ENCODE results near the gene ZMYND15.

GRCh38 chr17:4751932-4752331 is 12.3 kb downstream of the ZMYND15 start:
- TF ChIP-seq, protein P1, sequence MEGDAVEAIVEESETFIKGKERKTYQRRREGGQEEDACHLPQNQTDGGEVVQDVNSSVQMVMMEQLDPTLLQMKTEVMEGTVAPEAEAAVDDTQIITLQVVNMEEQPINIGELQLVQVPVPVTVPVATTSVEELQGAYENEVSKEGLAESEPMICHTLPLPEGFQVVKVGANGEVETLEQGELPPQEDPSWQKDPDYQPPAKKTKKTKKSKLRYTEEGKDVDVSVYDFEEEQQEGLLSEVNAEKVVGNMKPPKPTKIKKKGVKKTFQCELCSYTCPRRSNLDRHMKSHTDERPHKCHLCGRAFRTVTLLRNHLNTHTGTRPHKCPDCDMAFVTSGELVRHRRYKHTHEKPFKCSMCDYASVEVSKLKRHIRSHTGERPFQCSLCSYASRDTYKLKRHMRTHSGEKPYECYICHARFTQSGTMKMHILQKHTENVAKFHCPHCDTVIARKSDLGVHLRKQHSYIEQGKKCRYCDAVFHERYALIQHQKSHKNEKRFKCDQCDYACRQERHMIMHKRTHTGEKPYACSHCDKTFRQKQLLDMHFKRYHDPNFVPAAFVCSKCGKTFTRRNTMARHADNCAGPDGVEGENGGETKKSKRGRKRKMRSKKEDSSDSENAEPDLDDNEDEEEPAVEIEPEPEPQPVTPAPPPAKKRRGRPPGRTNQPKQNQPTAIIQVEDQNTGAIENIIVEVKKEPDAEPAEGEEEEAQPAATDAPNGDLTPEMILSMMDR (conservative IDR thresholded peaks at IDR 0.05; ENCODE audit: low read depth in 2 of 2) = no peak
- TF ChIP-seq EZH2phosphoT487 (IDR thresholded peaks at IDR 0.05; ENCODE audit: unreplicated experiment) = no peak
- TF ChIP-seq STAT1 (IDR thresholded peaks at IDR 0.05; ENCODE audit: unreplicated experiment) = no peak
- TF ChIP-seq EZH2 (IDR thresholded peaks at IDR 0.05; ENCODE audit: low read depth, unreplicated experiment) = no peak
- TF ChIP-seq JUNB (IDR thresholded peaks at IDR 0.05; ENCODE audit: unreplicated experiment) = no peak
- TF ChIP-seq CREB1 (CRISPR knock-in tag; IDR thresholded peaks at IDR 0.05; ENCODE audit: low read depth) = no peak
- no peak for TF ChIP-seq REST (IDR thresholded peaks at IDR 0.05; ENCODE audit: unreplicated experiment)
- TF ChIP-seq, protein P2, sequence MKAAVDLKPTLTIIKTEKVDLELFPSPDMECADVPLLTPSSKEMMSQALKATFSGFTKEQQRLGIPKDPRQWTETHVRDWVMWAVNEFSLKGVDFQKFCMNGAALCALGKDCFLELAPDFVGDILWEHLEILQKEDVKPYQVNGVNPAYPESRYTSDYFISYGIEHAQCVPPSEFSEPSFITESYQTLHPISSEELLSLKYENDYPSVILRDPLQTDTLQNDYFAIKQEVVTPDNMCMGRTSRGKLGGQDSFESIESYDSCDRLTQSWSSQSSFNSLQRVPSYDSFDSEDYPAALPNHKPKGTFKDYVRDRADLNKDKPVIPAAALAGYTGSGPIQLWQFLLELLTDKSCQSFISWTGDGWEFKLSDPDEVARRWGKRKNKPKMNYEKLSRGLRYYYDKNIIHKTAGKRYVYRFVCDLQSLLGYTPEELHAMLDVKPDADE (IDR thresholded peaks at IDR 0.05) = no peak
- no peak for TF ChIP-seq POLR2AphosphoS5 (IDR thresholded peaks at IDR 0.05; ENCODE audit: low read depth)
- TF ChIP-seq, protein P3, sequence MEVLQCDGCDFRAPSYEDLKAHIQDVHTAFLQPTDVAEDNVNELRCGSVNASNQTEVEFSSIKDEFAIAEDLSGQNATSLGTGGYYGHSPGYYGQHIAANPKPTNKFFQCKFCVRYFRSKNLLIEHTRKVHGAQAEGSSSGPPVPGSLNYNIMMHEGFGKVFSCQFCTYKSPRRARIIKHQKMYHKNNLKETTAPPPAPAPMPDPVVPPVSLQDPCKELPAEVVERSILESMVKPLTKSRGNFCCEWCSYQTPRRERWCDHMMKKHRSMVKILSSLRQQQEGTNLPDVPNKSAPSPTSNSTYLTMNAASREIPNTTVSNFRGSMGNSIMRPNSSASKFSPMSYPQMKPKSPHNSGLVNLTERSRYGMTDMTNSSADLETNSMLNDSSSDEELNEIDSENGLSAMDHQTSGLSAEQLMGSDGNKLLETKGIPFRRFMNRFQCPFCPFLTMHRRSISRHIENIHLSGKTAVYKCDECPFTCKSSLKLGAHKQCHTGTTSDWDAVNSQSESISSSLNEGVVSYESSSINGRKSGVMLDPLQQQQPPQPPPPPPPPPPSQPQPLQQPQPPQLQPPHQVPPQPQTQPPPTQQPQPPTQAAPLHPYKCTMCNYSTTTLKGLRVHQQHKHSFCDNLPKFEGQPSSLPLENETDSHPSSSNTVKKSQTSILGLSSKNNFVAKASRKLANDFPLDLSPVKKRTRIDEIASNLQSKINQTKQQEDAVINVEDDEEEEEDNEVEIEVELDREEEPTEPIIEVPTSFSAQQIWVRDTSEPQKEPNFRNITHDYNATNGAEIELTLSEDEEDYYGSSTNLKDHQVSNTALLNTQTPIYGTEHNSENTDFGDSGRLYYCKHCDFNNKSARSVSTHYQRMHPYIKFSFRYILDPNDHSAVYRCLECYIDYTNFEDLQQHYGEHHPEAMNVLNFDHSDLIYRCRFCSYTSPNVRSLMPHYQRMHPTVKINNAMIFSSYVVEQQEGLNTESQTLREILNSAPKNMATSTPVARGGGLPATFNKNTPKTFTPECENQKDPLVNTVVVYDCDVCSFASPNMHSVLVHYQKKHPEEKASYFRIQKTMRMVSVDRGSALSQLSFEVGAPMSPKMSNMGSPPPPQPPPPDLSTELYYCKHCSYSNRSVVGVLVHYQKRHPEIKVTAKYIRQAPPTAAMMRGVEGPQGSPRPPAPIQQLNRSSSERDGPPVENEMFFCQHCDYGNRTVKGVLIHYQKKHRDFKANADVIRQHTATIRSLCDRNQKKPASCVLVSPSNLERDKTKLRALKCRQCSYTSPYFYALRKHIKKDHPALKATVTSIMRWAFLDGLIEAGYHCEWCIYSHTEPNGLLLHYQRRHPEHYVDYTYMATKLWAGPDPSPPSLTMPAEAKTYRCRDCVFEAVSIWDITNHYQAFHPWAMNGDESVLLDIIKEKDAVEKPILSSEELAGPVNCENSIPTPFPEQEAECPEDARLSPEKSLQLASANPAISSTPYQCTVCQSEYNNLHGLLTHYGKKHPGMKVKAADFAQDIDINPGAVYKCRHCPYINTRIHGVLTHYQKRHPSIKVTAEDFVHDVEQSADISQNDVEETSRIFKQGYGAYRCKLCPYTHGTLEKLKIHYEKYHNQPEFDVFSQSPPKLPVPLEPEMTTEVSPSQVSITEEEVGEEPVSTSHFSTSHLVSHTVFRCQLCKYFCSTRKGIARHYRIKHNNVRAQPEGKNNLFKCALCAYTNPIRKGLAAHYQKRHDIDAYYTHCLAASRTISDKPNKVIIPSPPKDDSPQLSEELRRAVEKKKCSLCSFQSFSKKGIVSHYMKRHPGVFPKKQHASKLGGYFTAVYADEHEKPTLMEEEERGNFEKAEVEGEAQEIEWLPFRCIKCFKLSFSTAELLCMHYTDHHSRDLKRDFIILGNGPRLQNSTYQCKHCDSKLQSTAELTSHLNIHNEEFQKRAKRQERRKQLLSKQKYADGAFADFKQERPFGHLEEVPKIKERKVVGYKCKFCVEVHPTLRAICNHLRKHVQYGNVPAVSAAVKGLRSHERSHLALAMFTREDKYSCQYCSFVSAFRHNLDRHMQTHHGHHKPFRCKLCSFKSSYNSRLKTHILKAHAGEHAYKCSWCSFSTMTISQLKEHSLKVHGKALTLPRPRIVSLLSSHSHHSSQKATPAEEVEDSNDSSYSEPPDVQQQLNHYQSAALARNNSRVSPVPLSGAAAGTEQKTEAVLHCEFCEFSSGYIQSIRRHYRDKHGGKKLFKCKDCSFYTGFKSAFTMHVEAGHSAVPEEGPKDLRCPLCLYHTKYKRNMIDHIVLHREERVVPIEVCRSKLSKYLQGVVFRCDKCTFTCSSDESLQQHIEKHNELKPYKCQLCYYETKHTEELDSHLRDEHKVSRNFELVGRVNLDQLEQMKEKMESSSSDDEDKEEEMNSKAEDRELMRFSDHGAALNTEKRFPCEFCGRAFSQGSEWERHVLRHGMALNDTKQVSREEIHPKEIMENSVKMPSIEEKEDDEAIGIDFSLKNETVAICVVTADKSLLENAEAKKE (CRISPR knock-in tag; IDR thresholded peaks at IDR 0.05) = no peak
- no peak for TF ChIP-seq NANOG (IDR thresholded peaks at IDR 0.05; ENCODE audit: borderline replicate concordance)
- no peak for TF ChIP-seq ZNF114 (CRISPR knock-in tag; IDR thresholded peaks at IDR 0.05)

All from GM23338 (cell line).